Vagina (tissue), 2 donors: ENCODE data around the gene NHSL2.

Source experiments
- POLR2A ChIP-seq, 2 donors: fragments of 450-650 bp; IDR thresholded peaks; one replicate each; pipeline ENCODE4 v1.6.1; 2017; ENCODE audit warnings: antibody characterized with exemption in 2 of 2, mild to moderate bottlenecking in 2 of 2, moderate library complexity in 2 of 2
- TF ChIP-seq, protein P1 (sequence below), 3 experiments: fragments of 450-650 bp in 2 of 3; fragments of 200-600 bp in 1 of 3; sonication (generic) in 1 of 3; IDR thresholded peaks; one replicate each; pipeline ENCODE4 v1.5.1; 2017 to 2019; ENCODE audit warnings: antibody characterized with exemption in 3 of 3, mild to moderate bottlenecking in 2 of 3, moderate library complexity in 2 of 3

DNA sequence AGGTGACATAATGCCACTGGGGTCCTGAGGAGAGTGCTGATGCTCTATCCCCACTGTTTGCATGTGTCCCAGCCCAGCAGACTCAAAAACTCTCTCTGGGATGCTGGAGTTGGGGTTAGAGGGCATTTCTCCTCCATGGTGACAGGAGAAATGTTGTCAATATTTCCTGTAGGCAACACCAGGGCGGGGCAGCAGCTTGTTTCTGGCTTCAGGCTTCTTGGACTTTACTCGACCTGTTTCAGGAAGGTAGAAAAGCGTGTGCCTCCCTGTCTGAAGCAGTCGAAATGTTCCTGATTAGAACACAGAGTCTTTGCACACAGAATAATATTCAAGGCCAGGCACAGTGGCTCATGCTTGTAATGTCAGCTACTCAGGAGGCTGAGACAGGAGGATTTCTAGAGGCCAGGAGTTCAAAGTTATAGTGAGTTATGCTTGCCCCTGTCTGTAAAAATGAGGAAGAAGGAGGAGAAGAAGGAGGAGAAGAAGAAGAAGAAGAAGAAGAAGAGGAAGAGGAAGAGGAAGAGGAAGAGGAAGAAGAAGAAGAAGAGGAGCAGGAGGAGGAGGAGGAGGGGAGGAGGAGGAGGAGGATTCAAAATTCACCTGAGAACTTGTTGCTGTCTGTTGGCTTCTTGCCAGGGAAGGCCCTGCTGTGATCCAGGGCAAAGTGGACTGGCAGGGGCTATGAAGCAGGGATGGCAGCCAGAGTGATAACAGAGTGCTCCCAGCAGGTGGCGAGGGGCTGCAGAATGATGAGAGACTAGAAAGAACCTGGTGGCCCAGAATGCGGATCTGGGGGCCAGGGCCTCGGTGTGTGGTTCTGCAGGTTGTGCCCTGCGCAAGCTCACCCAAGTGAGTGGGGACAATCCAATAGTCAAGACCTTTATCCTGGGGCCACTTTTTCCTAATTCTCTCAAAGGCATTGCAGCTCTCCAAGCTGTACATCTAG, 138.1 kb downstream of the NHSL2 start:
- TF ChIP-seq POLR2A (IDR thresholded peaks at IDR 0.05), result no peak
- TF ChIP-seq, protein P1, sequence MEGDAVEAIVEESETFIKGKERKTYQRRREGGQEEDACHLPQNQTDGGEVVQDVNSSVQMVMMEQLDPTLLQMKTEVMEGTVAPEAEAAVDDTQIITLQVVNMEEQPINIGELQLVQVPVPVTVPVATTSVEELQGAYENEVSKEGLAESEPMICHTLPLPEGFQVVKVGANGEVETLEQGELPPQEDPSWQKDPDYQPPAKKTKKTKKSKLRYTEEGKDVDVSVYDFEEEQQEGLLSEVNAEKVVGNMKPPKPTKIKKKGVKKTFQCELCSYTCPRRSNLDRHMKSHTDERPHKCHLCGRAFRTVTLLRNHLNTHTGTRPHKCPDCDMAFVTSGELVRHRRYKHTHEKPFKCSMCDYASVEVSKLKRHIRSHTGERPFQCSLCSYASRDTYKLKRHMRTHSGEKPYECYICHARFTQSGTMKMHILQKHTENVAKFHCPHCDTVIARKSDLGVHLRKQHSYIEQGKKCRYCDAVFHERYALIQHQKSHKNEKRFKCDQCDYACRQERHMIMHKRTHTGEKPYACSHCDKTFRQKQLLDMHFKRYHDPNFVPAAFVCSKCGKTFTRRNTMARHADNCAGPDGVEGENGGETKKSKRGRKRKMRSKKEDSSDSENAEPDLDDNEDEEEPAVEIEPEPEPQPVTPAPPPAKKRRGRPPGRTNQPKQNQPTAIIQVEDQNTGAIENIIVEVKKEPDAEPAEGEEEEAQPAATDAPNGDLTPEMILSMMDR (IDR thresholded peaks at IDR 0.05), result no peak
